Spleen (tissue), 7 donors: ENCODE data around the gene GLP2R.

Experiments
- POLR2A ChIP-seq, 3 donors: fragments of 450-650 bp; IDR thresholded peaks; one replicate each; pipeline ENCODE4 v1.5.1; 2017; ENCODE audit warnings: antibody characterized with exemption in 3 of 3, mild to moderate bottlenecking in 1 of 3
- POLR2AphosphoS5 ChIP-seq, 3 donors: sonication (generic); formaldehyde crosslinking; IDR thresholded peaks; one replicate each; pipeline ENCODE4 v1.5.1; 2017; ENCODE audit warnings: antibody characterized with exemption in 3 of 3
- TF ChIP-seq, protein P1 (sequence below), 11 experiments: fragments of 200-600 bp in 7 of 11; fragments of 450-650 bp in 4 of 11; sonication (generic) in 4 of 11; IDR thresholded peaks in 8 of 11; conservative IDR thresholded peaks in 3 of 11; 1 replicate in 7 of 11; 2 replicates in 4 of 11; pipeline versions ENCODE4 v1.4.0 to v1.8.0; 2016 to 2021; ENCODE audit warnings: antibody characterized with exemption in 11 of 11, inconsistent platforms in 4 of 11, mild to moderate bottlenecking in 1 of 11
- donor health status: DM: no; HTN: no; CAD: no; lungs with moderate emphysema.
- donor health status: DM: no; HTN: no; CAD: no.
- donor health status: DM: no; HTN: no; CAD: no.

DNA sequence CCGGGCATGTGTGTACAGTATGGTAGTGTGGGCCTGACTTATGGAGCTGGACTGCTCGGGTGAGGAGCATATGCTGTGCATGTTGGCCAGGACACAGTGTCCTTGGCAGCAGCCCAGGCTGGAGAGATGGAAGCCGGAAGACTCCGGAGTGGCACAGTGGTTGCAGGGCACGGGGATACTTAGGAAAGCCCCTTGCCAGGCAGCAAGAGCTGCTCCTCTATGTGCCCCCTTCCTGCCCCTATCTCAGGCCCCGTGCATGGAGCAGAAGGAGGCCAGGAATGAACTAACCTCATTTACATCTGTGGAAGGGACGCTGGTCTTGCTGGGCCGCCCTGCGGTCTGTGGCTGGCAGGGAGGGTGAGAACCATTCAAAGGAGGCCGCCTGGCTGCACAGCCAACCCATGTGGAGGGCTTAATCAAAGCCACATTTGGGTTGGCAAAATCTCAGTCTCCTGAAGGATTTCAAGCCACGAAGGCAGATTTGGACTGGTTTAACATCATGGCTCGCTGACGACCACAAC is 111.6 kb downstream of the GLP2R start:
- no peak for TF ChIP-seq POLR2A (IDR thresholded peaks at IDR 0.05)
- peak; percentile 55 to 61 (median 59) for TF ChIP-seq POLR2AphosphoS5 (IDR thresholded peaks at IDR 0.05)
- TF ChIP-seq, protein P1, sequence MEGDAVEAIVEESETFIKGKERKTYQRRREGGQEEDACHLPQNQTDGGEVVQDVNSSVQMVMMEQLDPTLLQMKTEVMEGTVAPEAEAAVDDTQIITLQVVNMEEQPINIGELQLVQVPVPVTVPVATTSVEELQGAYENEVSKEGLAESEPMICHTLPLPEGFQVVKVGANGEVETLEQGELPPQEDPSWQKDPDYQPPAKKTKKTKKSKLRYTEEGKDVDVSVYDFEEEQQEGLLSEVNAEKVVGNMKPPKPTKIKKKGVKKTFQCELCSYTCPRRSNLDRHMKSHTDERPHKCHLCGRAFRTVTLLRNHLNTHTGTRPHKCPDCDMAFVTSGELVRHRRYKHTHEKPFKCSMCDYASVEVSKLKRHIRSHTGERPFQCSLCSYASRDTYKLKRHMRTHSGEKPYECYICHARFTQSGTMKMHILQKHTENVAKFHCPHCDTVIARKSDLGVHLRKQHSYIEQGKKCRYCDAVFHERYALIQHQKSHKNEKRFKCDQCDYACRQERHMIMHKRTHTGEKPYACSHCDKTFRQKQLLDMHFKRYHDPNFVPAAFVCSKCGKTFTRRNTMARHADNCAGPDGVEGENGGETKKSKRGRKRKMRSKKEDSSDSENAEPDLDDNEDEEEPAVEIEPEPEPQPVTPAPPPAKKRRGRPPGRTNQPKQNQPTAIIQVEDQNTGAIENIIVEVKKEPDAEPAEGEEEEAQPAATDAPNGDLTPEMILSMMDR (IDR thresholded peaks at IDR 0.05 in 8 of 11, conservative IDR thresholded peaks at IDR 0.05 in 3 of 11), result no peak
